Osteoblast (primary cell): ENCODE measurements around the gene WDR45. TPM values are rescaled to one million over a fixed set of nuclear protein-coding genes. Genes with fewer than 3 reads are reported as not detected.
A peak's percentile ranks its signal among the peaks of the same experiment; 100 is the strongest.

Experiments used
- DNase-seq: peaks from one replicate; pipeline ENCODE4 v3.0.0; 2011; ENCODE audit warnings: low spot score, mixed read lengths; ENCODE audit not compliant: insufficient read length; ENCODE audit errors: missing footprints
- H2AFZ ChIP-seq: 2 replicates; pipeline ENCODE4 v1.6.0; 2011; ENCODE audit warnings: mild to moderate bottlenecking, low read length
- H3K27ac ChIP-seq: 2 replicates; pipeline ENCODE4 v1.5.1; 2011; ENCODE audit warnings: mild to moderate bottlenecking, low read depth, low read length, moderate library complexity
- H3K27me3 ChIP-seq: 2 replicates; pipeline ENCODE4 v1.6.0; 2012; ENCODE audit warnings: mild to moderate bottlenecking, control low read depth, inconsistent platforms, low read length, moderate library complexity; ENCODE audit not compliant: insufficient read depth
- H3K36me3 ChIP-seq: 2 replicates; pipeline ENCODE4 v1.5.1; 2011; ENCODE audit warnings: mild to moderate bottlenecking, low read length, control low read depth, moderate library complexity; ENCODE audit not compliant: insufficient read depth
- H3K4me1 ChIP-seq: 2 replicates; pipeline ENCODE4 v1.5.1; 2011; ENCODE audit warnings: mild to moderate bottlenecking, low read length, control low read depth, moderate library complexity; ENCODE audit not compliant: insufficient read depth
- H3K4me2 ChIP-seq: 2 replicates; pipeline ENCODE4 v1.6.0; 2011; ENCODE audit warnings: mild to moderate bottlenecking, low read length; ENCODE audit not compliant: insufficient read depth
- H3K4me3 ChIP-seq: fragments of 200-600 bp; sonication (generic); 3 replicates; pipeline ENCODE4 v1.5.1; 2012; ENCODE audit warnings: mild to moderate bottlenecking, low read length, inconsistent platforms; ENCODE audit not compliant: insufficient read depth
- H3K79me2 ChIP-seq: 2 replicates; pipeline ENCODE4 v1.6.0; 2012; ENCODE audit warnings: mild to moderate bottlenecking, low read length, control low read depth, inconsistent platforms; ENCODE audit not compliant: insufficient read depth
- H3K9me3 ChIP-seq: 2 replicates; pipeline ENCODE4 v1.5.1; 2011; ENCODE audit warnings: low read depth, low read length, control low read depth
- H4K20me1 ChIP-seq: 2 replicates; pipeline ENCODE4 v1.6.0; 2012; ENCODE audit warnings: mild to moderate bottlenecking, low read length, control low read depth; ENCODE audit not compliant: insufficient read depth
- total RNA-seq: library from RNA; depleted of rRNA; stranded (reverse); fragments of >200 nt; gene quantifications from 2 replicates; pipeline ENCODE4 v1.2.3, GENCODE V29; 2012
- TF ChIP-seq, protein P1 (sequence below): IDR thresholded peaks from 2 replicates; pipeline ENCODE4 v1.5.1; 2011; ENCODE audit warnings: mild to moderate bottlenecking, low read depth, low read length, moderate library complexity; ENCODE audit errors: extremely low read depth

The WDR45 gene
- total RNA-seq, 1 donor, result 86.5 TPM

DNA sequence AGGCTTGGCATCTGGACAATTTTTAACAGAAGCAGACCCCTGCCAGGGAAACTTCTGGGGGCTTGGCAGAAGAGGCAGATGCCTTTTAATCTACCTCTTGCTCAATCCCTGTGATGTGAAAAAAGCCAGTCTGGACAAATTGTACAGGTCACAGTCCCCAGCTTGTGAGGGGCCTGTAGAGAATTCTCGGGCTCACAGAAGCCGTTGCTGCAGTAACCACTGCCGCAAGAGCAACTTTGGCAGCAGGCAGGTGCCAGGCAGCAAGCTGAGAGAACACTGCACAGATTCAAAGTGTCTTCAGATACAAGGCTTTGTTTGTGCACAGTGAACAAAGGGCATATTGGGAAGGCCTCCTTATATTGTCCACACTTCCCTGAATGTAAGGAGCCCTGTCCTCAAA, 32.1 kb upstream of the WDR45 start:
- TF ChIP-seq, protein P1, sequence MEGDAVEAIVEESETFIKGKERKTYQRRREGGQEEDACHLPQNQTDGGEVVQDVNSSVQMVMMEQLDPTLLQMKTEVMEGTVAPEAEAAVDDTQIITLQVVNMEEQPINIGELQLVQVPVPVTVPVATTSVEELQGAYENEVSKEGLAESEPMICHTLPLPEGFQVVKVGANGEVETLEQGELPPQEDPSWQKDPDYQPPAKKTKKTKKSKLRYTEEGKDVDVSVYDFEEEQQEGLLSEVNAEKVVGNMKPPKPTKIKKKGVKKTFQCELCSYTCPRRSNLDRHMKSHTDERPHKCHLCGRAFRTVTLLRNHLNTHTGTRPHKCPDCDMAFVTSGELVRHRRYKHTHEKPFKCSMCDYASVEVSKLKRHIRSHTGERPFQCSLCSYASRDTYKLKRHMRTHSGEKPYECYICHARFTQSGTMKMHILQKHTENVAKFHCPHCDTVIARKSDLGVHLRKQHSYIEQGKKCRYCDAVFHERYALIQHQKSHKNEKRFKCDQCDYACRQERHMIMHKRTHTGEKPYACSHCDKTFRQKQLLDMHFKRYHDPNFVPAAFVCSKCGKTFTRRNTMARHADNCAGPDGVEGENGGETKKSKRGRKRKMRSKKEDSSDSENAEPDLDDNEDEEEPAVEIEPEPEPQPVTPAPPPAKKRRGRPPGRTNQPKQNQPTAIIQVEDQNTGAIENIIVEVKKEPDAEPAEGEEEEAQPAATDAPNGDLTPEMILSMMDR, result no peak
- no peaks in the 10 kb centered on the region for H3K27me3 ChIP-seq
- H3K4me1 ChIP-seq, result no peaks in the 10 kb centered on the region
- no peak overlapping the region for H3K4me2 ChIP-seq
- H3K27ac ChIP-seq, result no peak overlapping the region
- H3K4me3 ChIP-seq, result no peak overlapping the region
- H2AFZ ChIP-seq, result no peak overlapping the region
- no peaks in the 10 kb centered on the region for H3K79me2 ChIP-seq
- H3K9me3 ChIP-seq, result no peaks in the 10 kb centered on the region
- no peaks in the 10 kb centered on the region for H4K20me1 ChIP-seq
- DNase-seq, result no peak
- peaks cover 15% of the 10 kb centered on the region for H3K36me3 ChIP-seq

DNA sequence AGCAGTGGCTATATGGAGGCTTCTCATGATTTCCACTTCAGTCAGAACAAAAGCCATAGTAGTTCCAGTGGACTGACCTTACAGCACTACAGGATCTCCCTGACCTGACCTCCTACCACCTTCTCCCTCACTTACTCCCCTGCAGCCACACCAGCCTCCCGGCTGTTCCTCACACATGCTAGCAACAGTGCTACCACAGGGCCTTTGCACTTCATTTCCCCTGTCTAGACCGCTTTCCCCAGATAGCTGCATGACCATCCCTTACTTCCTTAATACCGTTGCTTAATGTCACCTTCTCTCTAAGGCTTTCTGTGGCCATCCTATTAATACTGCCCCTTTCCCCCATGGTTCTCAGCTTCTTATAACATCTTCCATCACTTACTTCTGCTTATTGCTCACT, 30.7 kb upstream of the WDR45 start:
- TF ChIP-seq, protein P1, result no peak
- no peak overlapping the region for H3K4me2 ChIP-seq

DNA sequence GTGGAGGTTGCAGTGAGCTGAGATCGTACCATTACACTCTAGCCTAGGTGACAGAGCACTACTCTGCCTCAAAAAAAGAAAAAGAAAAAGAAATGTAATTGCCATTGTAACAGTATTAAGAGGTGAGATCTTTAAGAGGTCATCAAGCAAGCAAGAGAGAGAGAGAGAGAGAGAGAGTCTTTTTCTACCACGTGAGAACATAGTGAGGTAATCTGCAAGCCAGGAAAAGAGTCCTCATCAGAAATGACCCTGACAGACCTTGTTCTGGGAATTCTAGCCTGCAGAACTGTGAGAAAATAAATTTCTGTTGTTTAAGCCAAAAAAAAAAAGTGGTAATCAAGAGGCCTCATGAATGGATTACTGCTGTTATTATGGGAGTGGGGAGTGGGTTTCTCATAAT, 29.0 kb upstream of the WDR45 start:
- no peaks in the 10 kb centered on the region for H4K20me1 ChIP-seq
- no peaks in the 10 kb centered on the region for H3K9me3 ChIP-seq
- H3K27me3 ChIP-seq, result no peaks in the 10 kb centered on the region
- TF ChIP-seq, protein P1, result no peak
- no peaks in the 10 kb centered on the region for H3K79me2 ChIP-seq
- no peak overlapping the region for H3K4me3 ChIP-seq
- peaks cover 9% of the 10 kb centered on the region for H3K36me3 ChIP-seq
- no peak overlapping the region for H2AFZ ChIP-seq
- H3K4me2 ChIP-seq, result no peak overlapping the region
- no peaks in the 10 kb centered on the region for H3K4me1 ChIP-seq
- H3K27ac ChIP-seq, result no peak overlapping the region
- DNase-seq, result peak; percentile 62

More for the DNA sequence above, 30.7 kb upstream of the WDR45 start:
- H3K9me3 ChIP-seq, result no peaks in the 10 kb centered on the region
- H3K79me2 ChIP-seq, result no peaks in the 10 kb centered on the region
- H2AFZ ChIP-seq, result no peak overlapping the region
- DNase-seq, result no peak
- no peaks in the 10 kb centered on the region for H4K20me1 ChIP-seq
- peaks cover 12% of the 10 kb centered on the region for H3K36me3 ChIP-seq
- no peaks in the 10 kb centered on the region for H3K27me3 ChIP-seq
- no peak overlapping the region for H3K4me3 ChIP-seq
- H3K27ac ChIP-seq, result no peak overlapping the region
- no peaks in the 10 kb centered on the region for H3K4me1 ChIP-seq

DNA sequence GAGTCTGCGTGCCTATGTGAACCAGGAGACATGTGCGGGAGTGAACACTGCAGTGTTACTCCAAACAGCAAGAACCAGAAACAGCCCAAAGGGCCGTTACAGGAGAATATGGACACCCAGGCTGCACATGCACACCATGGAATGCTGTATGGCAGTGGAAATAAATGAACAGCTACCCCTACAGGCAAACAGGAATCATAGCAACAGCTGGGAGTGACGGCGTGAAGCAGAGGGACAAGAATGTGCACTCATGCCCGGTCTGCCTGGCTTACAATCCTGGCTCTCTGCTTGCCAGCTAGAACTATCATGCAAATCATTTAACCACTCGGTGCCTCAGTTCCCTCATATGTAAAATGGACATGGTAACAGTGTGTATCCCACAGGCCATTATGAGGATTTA, 27.2 kb upstream of the WDR45 start:
- Histone ChIP-seq H3K36me3 (peaks cover 1% of the 10 kb centered on the region), H3K4me2 (no peak overlapping the region), H3K27me3 (no peaks in the 10 kb centered on the region), H3K9me3 (no peaks in the 10 kb centered on the region), H3K4me3 (no peak overlapping the region), H4K20me1 (no peaks in the 10 kb centered on the region), H3K27ac (no peak overlapping the region), H3K4me1 (no peaks in the 10 kb centered on the region), H3K79me2 (no peaks in the 10 kb centered on the region), H2AFZ (no peak overlapping the region)
- TF ChIP-seq, protein P1, result peak; percentile 47
- peak; percentile 83 for DNase-seq
